ENCODE data around the gene CNTNAP2.

Gene CNTNAP2

DNA sequence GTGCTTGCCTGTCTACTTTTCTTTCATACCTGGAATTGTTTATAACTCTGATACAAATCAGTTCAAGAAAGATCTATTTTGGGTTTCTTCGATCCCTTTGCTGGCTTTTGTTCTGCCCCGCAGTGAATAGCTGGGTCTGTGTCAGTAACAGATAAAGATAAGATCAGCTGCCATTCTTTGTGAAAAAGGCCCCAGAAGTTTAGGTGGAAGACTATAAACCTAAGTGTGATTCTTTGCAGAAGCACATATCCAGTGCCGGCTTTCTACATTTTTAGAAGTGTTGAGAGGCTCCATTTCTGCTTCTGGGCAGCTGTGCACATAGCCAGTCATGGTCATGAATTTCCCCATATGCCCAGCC, 1787.6 kb downstream of the CNTNAP2 start:
- DNase-seq (ENCODE audit: low read depth, low spot score) = no peak
- no peak overlapping the region for H3K4me3 ChIP-seq (ENCODE audit: low read depth, low read length)
- in situ Hi-C loops (cut with HindIII; ENCODE audit: low sequenced_read_pairs) = no loop called here
- TF ChIP-seq, protein P1, sequence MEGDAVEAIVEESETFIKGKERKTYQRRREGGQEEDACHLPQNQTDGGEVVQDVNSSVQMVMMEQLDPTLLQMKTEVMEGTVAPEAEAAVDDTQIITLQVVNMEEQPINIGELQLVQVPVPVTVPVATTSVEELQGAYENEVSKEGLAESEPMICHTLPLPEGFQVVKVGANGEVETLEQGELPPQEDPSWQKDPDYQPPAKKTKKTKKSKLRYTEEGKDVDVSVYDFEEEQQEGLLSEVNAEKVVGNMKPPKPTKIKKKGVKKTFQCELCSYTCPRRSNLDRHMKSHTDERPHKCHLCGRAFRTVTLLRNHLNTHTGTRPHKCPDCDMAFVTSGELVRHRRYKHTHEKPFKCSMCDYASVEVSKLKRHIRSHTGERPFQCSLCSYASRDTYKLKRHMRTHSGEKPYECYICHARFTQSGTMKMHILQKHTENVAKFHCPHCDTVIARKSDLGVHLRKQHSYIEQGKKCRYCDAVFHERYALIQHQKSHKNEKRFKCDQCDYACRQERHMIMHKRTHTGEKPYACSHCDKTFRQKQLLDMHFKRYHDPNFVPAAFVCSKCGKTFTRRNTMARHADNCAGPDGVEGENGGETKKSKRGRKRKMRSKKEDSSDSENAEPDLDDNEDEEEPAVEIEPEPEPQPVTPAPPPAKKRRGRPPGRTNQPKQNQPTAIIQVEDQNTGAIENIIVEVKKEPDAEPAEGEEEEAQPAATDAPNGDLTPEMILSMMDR (IDR thresholded peaks at IDR 0.05; ENCODE audit: low read depth, low read length) = no peak

DNA sequence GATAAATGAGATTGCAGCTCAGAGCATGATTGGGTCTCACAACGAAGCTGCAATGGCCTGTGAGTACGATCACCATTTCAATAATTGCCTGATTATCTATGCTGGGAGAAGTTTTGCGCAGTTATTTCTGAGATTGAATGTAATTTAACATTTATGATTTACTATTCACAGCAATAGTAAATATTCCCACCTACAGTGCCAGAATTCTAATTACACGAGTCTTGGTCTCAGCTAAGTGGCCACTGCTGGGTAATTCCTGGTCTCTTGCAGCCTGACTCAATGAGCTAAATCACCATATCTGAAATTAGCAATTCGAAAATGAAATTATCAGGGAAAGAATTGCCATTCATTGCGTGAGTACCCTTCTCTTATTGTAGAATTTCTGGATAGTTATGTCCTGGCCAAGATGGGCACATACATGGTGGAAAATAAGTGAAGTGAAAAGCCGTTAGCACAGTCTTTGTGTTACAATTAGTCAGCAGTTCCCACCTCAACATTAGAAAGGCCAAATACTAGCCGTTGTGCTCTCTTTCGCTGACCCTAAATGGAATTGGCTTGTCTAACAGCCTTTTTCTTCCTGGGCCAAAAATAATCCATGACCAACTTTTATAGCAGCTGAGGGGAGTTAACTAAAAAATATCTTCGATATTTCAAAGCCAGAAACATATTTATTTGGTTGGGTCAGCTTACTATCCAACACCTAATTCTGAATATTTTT, 1793.0 kb downstream of the CNTNAP2 start:
- in situ Hi-C loops (cut with HindIII; ENCODE audit: low sequenced_read_pairs) = no loop called here
- TF ChIP-seq, protein P1 (IDR thresholded peaks at IDR 0.05; ENCODE audit: low read depth, low read length) = no peak
- no peak for DNase-seq (ENCODE audit: low read depth, low spot score)
- H3K4me3 ChIP-seq (ENCODE audit: low read depth, low read length) = no peak overlapping the region

DNA sequence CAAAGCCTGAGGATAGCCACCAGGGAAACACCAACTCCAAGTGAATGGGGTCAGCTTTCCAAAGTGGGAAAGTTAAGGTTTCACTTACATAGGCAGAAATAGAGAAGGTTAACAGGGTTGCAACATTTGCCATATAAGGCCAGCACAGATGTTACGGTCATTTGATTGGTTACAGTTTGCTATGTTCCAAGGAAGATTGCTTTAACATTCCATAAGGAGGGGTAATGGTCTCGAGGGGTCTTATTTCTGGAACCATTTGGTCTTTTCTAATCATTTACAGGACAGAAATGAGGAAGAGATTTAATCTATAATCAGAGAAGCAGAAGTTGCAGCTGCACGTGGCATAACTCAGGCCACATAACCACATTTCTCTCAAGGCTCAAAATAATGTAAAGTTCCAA, 1794.6 kb downstream of the CNTNAP2 start:
- in situ Hi-C loops (cut with HindIII; ENCODE audit: low sequenced_read_pairs) = no loop called here
- no peak overlapping the region for H3K4me3 ChIP-seq (ENCODE audit: low read depth, low read length)
- TF ChIP-seq, protein P1 (IDR thresholded peaks at IDR 0.05; ENCODE audit: low read depth, low read length) = no peak
- no peak for DNase-seq (ENCODE audit: low read depth, low spot score)

DNA sequence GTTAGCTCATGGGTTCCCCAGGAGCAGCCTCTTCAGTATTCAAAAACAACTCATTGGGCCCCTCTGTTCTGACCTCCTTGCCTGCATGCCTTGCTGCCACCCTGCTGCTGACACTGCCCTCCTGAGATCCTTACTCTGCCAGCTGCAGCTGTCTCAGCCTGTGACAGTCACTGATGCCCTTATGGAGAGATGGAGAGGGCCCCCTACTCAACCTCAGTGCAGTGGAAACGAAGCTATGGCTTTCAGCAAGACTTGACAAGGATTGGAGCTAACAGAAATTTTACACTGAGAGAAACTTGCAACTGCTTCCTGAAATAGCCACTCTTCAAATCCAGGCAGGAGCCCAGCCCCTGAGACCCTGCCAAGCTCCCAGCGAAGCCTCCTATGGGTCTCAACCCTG, 1795.7 kb downstream of the CNTNAP2 start:
- H3K4me3 ChIP-seq (ENCODE audit: low read depth, low read length) = no peak overlapping the region
- DNase-seq (ENCODE audit: low read depth, low spot score) = no peak
- TF ChIP-seq, protein P1 (IDR thresholded peaks at IDR 0.05; ENCODE audit: low read depth, low read length) = no peak
- in situ Hi-C loops (cut with HindIII; ENCODE audit: low sequenced_read_pairs) = no loop called here

DNA sequence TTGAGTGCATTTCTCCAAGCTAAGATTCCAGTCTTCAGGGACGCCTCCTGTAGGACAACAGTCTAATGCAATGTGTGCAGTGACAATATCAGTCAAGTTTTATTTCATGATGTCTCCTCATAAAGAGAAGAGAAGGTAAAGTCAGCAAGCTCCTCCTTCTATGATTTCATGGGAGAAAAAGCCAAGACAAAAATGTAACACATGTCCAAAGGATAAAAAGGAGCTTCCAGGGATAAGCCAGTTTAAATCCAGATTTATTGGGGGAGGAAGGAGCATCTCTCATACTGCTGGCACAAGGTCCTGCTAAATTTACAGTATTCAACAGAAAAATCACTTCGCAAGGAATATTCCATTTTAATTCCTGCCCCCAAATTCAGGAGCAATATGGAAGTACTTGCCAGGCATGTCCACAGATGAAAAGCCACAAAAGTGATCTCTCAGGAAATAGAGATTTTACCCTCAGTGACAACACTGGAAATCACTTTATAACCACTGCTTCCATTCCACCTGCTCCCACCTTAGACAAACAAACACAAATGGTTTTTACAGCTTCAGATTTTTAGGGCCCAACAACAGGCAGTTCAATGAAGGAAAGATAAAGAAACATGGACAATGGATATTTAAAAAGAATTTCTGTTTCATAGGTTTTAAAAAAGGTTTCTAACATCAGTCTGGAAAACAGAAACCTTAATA, 1796.5 kb downstream of the CNTNAP2 start:
- H3K4me3 ChIP-seq (ENCODE audit: low read depth, low read length) = no peak overlapping the region
- TF ChIP-seq, protein P1 (IDR thresholded peaks at IDR 0.05; ENCODE audit: low read depth, low read length) = no peak
- in situ Hi-C loops (cut with HindIII; ENCODE audit: low sequenced_read_pairs) = no loop called here
- DNase-seq (ENCODE audit: low read depth, low spot score) = no peak

DNA sequence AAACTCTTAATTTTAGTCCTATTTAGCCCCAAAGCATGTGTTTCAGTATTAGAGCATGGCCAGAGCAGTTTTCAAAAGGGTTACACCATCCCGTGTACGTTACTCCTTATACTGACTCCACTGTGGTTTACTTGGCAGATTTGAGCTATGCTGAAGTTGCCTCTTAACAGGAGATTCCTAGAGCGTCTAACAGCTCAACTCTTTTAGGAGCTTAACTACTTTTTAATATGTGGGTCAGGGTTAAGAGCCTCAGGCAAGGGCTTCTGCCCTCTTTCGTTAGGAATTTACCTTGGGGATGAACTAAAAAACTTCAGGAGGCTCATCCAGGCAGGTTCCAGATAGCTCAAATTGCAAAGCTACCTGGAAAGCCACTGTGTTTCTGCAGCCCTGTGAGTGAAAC, 1799.2 kb downstream of the CNTNAP2 start:
- no peak overlapping the region for H3K4me3 ChIP-seq (ENCODE audit: low read depth, low read length)
- DNase-seq (ENCODE audit: low read depth, low spot score) = no peak
- TF ChIP-seq, protein P1 (IDR thresholded peaks at IDR 0.05; ENCODE audit: low read depth, low read length) = no peak
- in situ Hi-C loops (cut with HindIII; ENCODE audit: low sequenced_read_pairs) = no loop called here

All from astrocyte of the spinal cord (primary cell).